Prostate gland (tissue), 2 donors: ENCODE measurements around the gene SIN3B.

ENCODE experiments used
- POLR2A ChIP-seq: fragments of 450-650 bp; IDR thresholded peaks from one replicate; pipeline ENCODE4 v1.6.1; 2016; ENCODE audit warnings: antibody characterized with exemption, mild to moderate bottlenecking
- TF ChIP-seq, protein P1 (sequence below), 4 experiments: fragments of 200-600 bp in 2 of 4; fragments of 450-650 bp in 2 of 4; sonication (generic) in 2 of 4; IDR thresholded peaks; 1 replicate in 3 of 4; 2 replicates in 1 of 4; pipeline ENCODE4 v1.5.1; 2016 to 2019; ENCODE audit warnings: antibody characterized with exemption in 4 of 4, mild to moderate bottlenecking in 2 of 4, moderate library complexity in 2 of 4

DNA sequence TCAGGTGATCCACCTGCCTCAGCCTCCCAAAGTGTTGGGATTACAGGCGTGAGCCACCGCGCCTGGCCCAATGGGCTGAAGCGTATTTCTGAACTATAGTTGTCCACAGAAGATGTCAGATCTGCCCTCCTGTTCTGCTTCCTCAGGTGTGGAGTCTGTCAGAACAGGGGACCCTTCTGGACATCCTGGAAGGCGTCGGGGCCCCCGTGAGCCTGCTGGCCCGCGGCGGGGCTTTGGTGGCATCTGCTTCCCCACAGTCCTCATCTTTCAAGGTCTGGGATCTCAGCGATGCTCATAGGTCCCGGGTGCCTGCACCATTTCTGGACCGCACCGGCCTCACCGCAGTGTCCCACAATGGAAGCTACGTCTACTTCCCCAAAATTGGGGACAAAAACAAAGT is 29.5 kb upstream of the SIN3B start:
- no peak for TF ChIP-seq POLR2A
- TF ChIP-seq, protein P1, sequence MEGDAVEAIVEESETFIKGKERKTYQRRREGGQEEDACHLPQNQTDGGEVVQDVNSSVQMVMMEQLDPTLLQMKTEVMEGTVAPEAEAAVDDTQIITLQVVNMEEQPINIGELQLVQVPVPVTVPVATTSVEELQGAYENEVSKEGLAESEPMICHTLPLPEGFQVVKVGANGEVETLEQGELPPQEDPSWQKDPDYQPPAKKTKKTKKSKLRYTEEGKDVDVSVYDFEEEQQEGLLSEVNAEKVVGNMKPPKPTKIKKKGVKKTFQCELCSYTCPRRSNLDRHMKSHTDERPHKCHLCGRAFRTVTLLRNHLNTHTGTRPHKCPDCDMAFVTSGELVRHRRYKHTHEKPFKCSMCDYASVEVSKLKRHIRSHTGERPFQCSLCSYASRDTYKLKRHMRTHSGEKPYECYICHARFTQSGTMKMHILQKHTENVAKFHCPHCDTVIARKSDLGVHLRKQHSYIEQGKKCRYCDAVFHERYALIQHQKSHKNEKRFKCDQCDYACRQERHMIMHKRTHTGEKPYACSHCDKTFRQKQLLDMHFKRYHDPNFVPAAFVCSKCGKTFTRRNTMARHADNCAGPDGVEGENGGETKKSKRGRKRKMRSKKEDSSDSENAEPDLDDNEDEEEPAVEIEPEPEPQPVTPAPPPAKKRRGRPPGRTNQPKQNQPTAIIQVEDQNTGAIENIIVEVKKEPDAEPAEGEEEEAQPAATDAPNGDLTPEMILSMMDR (IDR thresholded peaks at IDR 0.05) = no peak
